H9 (cell line): Measurements from ENCODE around the gene PUS7. TPM values are rescaled to one million over a fixed set of nuclear protein-coding genes. Genes with fewer than 3 reads are reported as not detected.

Experiments
- DNase-seq: peaks from one replicate; pipeline ENCODE4 v3.0.0-alpha.2; 2017
- H2AFZ ChIP-seq: one replicate; pipeline ENCODE4 v1.6.1; 2013; ENCODE audit warnings: mild to moderate bottlenecking, low read length, control low read depth, moderate library complexity
- H2AK5ac ChIP-seq: 2 replicates; pipeline ENCODE4 v1.6.1; 2013; ENCODE audit warnings: low read length, control low read depth, mixed read lengths; ENCODE audit not compliant: insufficient read length
- H2BK120ac ChIP-seq: one replicate; pipeline ENCODE4 v1.6.1; 2013; ENCODE audit warnings: low read depth, mild to moderate bottlenecking, low read length, control low read depth, inconsistent platforms; ENCODE audit not compliant: poor library complexity, severe bottlenecking
- H2BK12ac ChIP-seq: 2 replicates; pipeline ENCODE4 v1.6.1; 2013; ENCODE audit warnings: low read length, control low read depth, mixed read lengths, low read depth; ENCODE audit not compliant: insufficient read length
- H2BK15ac ChIP-seq: 2 replicates; pipeline ENCODE4 v1.6.1; 2013; ENCODE audit warnings: low read depth, low read length, control low read depth
- H2BK20ac ChIP-seq: one replicate; pipeline ENCODE4 v1.6.1; 2013; ENCODE audit warnings: low read depth, mild to moderate bottlenecking, low read length, control low read depth, inconsistent platforms; ENCODE audit not compliant: poor library complexity, severe bottlenecking
- H2BK5ac ChIP-seq: 2 replicates; pipeline ENCODE4 v1.6.1; 2013; ENCODE audit warnings: low read length, control low read depth, mixed read lengths; ENCODE audit not compliant: insufficient read length
- H3K14ac ChIP-seq: 2 replicates; pipeline ENCODE4 v1.6.1; 2013; ENCODE audit warnings: low read length, control low read depth; ENCODE audit not compliant: insufficient read depth
- H3K18ac ChIP-seq: 2 replicates; pipeline ENCODE4 v1.6.1; 2013; ENCODE audit warnings: low read depth, mild to moderate bottlenecking, mixed read lengths, low read length, control low read depth; ENCODE audit not compliant: insufficient read length
- H3K23ac ChIP-seq: 2 replicates; pipeline ENCODE4 v1.6.1; 2013; ENCODE audit warnings: low read length, control low read depth, mixed read lengths, low read depth; ENCODE audit not compliant: insufficient read length
- H3K23me2 ChIP-seq: 2 replicates; pipeline ENCODE4 v1.6.1; 2013; ENCODE audit warnings: low read depth, mild to moderate bottlenecking, mixed read lengths, low read length, control low read depth; ENCODE audit not compliant: insufficient read length, poor library complexity, severe bottlenecking
- H3K27ac ChIP-seq: 2 replicates; pipeline ENCODE4 v1.5.1; 2013; ENCODE audit warnings: low read length, control low read depth, mixed read lengths, low read depth; ENCODE audit not compliant: insufficient read length
- H3K27me3 ChIP-seq: 2 replicates; pipeline ENCODE4 v1.6.1; 2013; ENCODE audit warnings: low read length, control low read depth, inconsistent platforms; ENCODE audit not compliant: insufficient read depth
- H3K4ac ChIP-seq: 2 replicates; pipeline ENCODE4 v1.6.1; 2013; ENCODE audit warnings: low read depth, mild to moderate bottlenecking, control low read depth, inconsistent platforms, low read length, moderate library complexity
- H3K4me1 ChIP-seq: 2 replicates; pipeline ENCODE4 v1.6.1; 2013; ENCODE audit warnings: low read length, control low read depth, inconsistent platforms; ENCODE audit not compliant: insufficient read depth
- H3K4me2 ChIP-seq: 2 replicates; pipeline ENCODE4 v1.6.1; 2013; ENCODE audit warnings: low read length, control low read depth, mixed read lengths; ENCODE audit not compliant: insufficient read length, insufficient read depth
- H3K56ac ChIP-seq: 2 replicates; pipeline ENCODE4 v1.6.1; 2013; ENCODE audit warnings: low read depth, mild to moderate bottlenecking, mixed read lengths, low read length, control low read depth; ENCODE audit not compliant: insufficient read length
- H3K79me1 ChIP-seq: 2 replicates; pipeline ENCODE4 v1.6.1; 2013; ENCODE audit warnings: low read depth, mild to moderate bottlenecking, moderate library complexity, low read length, control low read depth, inconsistent platforms; ENCODE audit not compliant: insufficient read depth, poor library complexity, severe bottlenecking
- H3K79me2 ChIP-seq: 2 replicates; pipeline ENCODE4 v1.6.1; 2013; ENCODE audit warnings: low read length, control low read depth, inconsistent platforms; ENCODE audit not compliant: insufficient read depth
- H3K9ac ChIP-seq: 2 replicates; pipeline ENCODE4 v1.6.1; 2013; ENCODE audit warnings: low read length, control low read depth, mixed read lengths; ENCODE audit not compliant: insufficient read length; ENCODE audit errors: extremely low read depth
- H3K9me3 ChIP-seq: one replicate; pipeline ENCODE4 v1.6.1; 2013; ENCODE audit warnings: low read depth, low read length, inconsistent platforms; ENCODE audit not compliant: control insufficient read depth
- H3T11ph ChIP-seq: one replicate; pipeline ENCODE4 v1.6.1; 2013; ENCODE audit warnings: mild to moderate bottlenecking, low read length, control low read depth, inconsistent platforms
- H4K20me1 ChIP-seq: one replicate; pipeline ENCODE4 v1.6.1; 2013; ENCODE audit not compliant: control insufficient read depth, insufficient read length, insufficient read depth
- H4K5ac ChIP-seq: 2 replicates; pipeline ENCODE4 v1.6.1; 2013; ENCODE audit warnings: low read depth, mild to moderate bottlenecking, mixed read lengths, low read length, control low read depth; ENCODE audit not compliant: insufficient read length
- H4K8ac ChIP-seq: replicated peaks from 2 replicates; pipeline ENCODE4 v1.6.1; 2013; ENCODE audit warnings: low read length, control low read depth, mixed read lengths, low read depth; ENCODE audit not compliant: insufficient read length
- H4K91ac ChIP-seq: 2 replicates; pipeline ENCODE4 v1.6.1; 2013; ENCODE audit warnings: low read depth, mild to moderate bottlenecking, moderate library complexity, mixed read lengths, low read length, control low read depth; ENCODE audit not compliant: insufficient read length
- H3K27ac Mint-ChIP-seq, 3 experiments: 2 replicates in 2 of 3; 3 replicates in 1 of 3; pipeline ENCODE4 v1.8.0; 2020 to 2021; ENCODE audit warnings: mixed read lengths in 3 of 3, mild to moderate bottlenecking in 1 of 3, moderate library complexity in 1 of 3
- H3K27me3 Mint-ChIP-seq: 2 replicates; pipeline ENCODE4 v1.8.0; 2021; ENCODE audit warnings: low read depth, mild to moderate bottlenecking, moderate library complexity, mixed read lengths
- H3K36me3 Mint-ChIP-seq, 3 experiments: 2 replicates in 2 of 3; 3 replicates in 1 of 3; pipeline ENCODE4 v1.8.0; 2020 to 2021; ENCODE audit warnings: low read depth in 3 of 3, mixed read lengths in 3 of 3; ENCODE audit not compliant: insufficient read depth in 1 of 3
- H3K4me1 Mint-ChIP-seq, 2 experiments: 2 replicates each; pipeline ENCODE4 v1.8.0; 2020; ENCODE audit warnings: mixed read lengths in 2 of 2
- H3K4me3 Mint-ChIP-seq, 2 experiments: 2 replicates in 1 of 2; 3 replicates in 1 of 2; pipeline ENCODE4 v1.8.0; 2020 to 2021; ENCODE audit warnings: mild to moderate bottlenecking in 2 of 2, mixed read lengths in 2 of 2, moderate library complexity in 1 of 2
- H3K9me3 Mint-ChIP-seq, 2 experiments: 2 replicates in 1 of 2; 3 replicates in 1 of 2; pipeline ENCODE4 v1.8.0; 2020; ENCODE audit warnings: mild to moderate bottlenecking in 2 of 2, mixed read lengths in 2 of 2, moderate library complexity in 1 of 2
- CTCF ChIP-seq: fragments of 200-600 bp; sonication (generic); conservative IDR thresholded peaks from 3 replicates; pipeline ENCODE4 v1.8.0; 2021; ENCODE audit warnings: antibody characterized with exemption, mild to moderate bottlenecking
- WGBS: extraction: QIAGEN DNeasy Blood & Tissue Kit; methylation state at CpG from one replicate; pipeline ENCODE4 v1.1.7; 2013; ENCODE audit warnings: missing lambda C conversion rate, low lambda C conversion rate, mixed read lengths; ENCODE audit not compliant: insufficient read length; ENCODE audit errors: extremely low coverage; 5-methylcytosine and 5-hydroxymethylcytosine counted together
- total RNA-seq: library from RNA; stranded (reverse); gene quantifications from 2 replicates; pipeline ENCODE4 v1.2.1, GENCODE V29; 2021

The PUS7 gene
- total RNA-seq, 1 experiment from 2014 or later: 54.3 TPM

DNA sequence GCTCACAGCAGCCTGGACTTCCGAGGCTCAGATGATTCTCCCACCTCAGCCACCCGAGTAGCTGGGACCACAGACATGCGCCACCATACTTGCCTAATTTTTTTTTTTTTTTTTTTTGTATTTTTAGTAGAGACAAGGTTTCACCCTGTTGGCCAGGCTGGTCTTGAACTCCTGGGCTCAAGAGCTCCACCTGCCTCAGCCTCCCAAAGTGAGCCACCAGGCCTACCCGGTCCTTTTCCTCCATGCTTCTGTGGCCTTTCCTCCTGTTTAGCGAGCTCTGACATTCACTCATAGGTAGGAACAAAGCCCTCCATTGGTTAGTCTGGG lies 83.3 kb downstream of the PUS7 start:
- no peaks in the 10 kb centered on the region; a peak in 1 of 7 replicates for H3K36me3 Mint-ChIP-seq
- Histone ChIP-seq H4K91ac (no peak overlapping the region), H2BK120ac (no peak overlapping the region), H4K5ac (no peak overlapping the region), H2BK15ac (no peak overlapping the region), H3K56ac (no peak overlapping the region), H3K79me2 (no peaks in the 10 kb centered on the region), H2BK20ac (no peak overlapping the region), H3K4ac (no peak overlapping the region), H3K9ac (no peak overlapping the region), H3K14ac (no peak overlapping the region), H2AFZ (no peak overlapping the region), H3T11ph (no peak overlapping the region), H3K18ac (no peak overlapping the region), H3K23me2 (no peaks in the 10 kb centered on the region), H3K27me3 (no peaks in the 10 kb centered on the region), H2AK5ac (no peak overlapping the region), H2BK5ac (no peak overlapping the region), H3K23ac (no peak overlapping the region), H3K27ac (no peak overlapping the region), H2BK12ac (no peak overlapping the region), H4K8ac (no peak overlapping the region), H3K79me1 (no peaks in the 10 kb centered on the region), H3K4me2 (no peak overlapping the region), H3K9me3 (no peaks in the 10 kb centered on the region), H4K20me1 (no peaks in the 10 kb centered on the region), H3K4me1 (no peaks in the 10 kb centered on the region)
- H3K4me1 Mint-ChIP-seq: peaks cover 0 to 5% of the 10 kb centered on the region in 2 experiments
- peak; percentile 42 for DNase-seq
- H3K27ac Mint-ChIP-seq: peak overlapping the region in 1 of 3 experiments; percentile 40; a peak in 1 of 7 replicates
- no peak for TF ChIP-seq CTCF
- no CpG with 5 or more reads among the region's 5 CpGs for WGBS
- H3K9me3 Mint-ChIP-seq: no peaks in the 10 kb centered on the region
- 0 out of 2 replicates have a peak, but pooled peaks cover 2% of the 10 kb centered on the region for H3K27me3 Mint-ChIP-seq
- H3K4me3 Mint-ChIP-seq: no peak overlapping the region
